Retinal pigment epithelial cell (primary cell): ENCODE measurements around the gene USH1C.

Source experiments
- DNase-seq: peaks from one replicate; pipeline ENCODE4 v3.0.0-alpha.2; 2010; ENCODE audit warnings: low read depth
- H3K4me3 ChIP-seq: 2 replicates; pipeline ENCODE4 v1.5.1; 2011; ENCODE audit warnings: mild to moderate bottlenecking, low read length, control low read depth, moderate library complexity
- CTCF ChIP-seq: conservative IDR thresholded peaks from 2 replicates; pipeline ENCODE4 v1.5.1; 2011; ENCODE audit warnings: low read depth, low read length, control low read depth, inconsistent platforms

The USH1C gene

GRCh38 chr11:17496406-17496805 lies 47.8 kb downstream of the USH1C start:
- no peak overlapping the region for H3K4me3 ChIP-seq
- DNase-seq = no peak
- no peak for TF ChIP-seq CTCF

GRCh38 chr11:17494019-17494418 lies 50.2 kb downstream of the USH1C start:
- TF ChIP-seq CTCF = no peak
- H3K4me3 ChIP-seq = no peak overlapping the region
- DNase-seq = no peak

- DNase-seq = no peak
- no peak for TF ChIP-seq CTCF
- H3K4me3 ChIP-seq = no peak overlapping the region
Observed at GRCh38 chr11:17490938-17491337, 53.3 kb downstream of the USH1C start.

GRCh38 chr11:17490232-17490631 lies 54.0 kb downstream of the USH1C start:
- no peak for TF ChIP-seq CTCF
- no peak for DNase-seq
- H3K4me3 ChIP-seq = no peak overlapping the region

GRCh38 chr11:17489751-17490150 lies 54.5 kb downstream of the USH1C start:
- no peak for TF ChIP-seq CTCF
- DNase-seq = no peak
- H3K4me3 ChIP-seq = no peak overlapping the region

- no peak overlapping the region for H3K4me3 ChIP-seq
- TF ChIP-seq CTCF = no peak
- DNase-seq = no peak
Observed at GRCh38 chr11:17488563-17488962, 55.7 kb downstream of the USH1C start.

- TF ChIP-seq CTCF = no peak
- no peak overlapping the region for H3K4me3 ChIP-seq
- no peak for DNase-seq
Observed at GRCh38 chr11:17486646-17487045, 57.6 kb downstream of the USH1C start.
